ENCODE data around the gene TPH2.

The TPH2 gene

DNA sequence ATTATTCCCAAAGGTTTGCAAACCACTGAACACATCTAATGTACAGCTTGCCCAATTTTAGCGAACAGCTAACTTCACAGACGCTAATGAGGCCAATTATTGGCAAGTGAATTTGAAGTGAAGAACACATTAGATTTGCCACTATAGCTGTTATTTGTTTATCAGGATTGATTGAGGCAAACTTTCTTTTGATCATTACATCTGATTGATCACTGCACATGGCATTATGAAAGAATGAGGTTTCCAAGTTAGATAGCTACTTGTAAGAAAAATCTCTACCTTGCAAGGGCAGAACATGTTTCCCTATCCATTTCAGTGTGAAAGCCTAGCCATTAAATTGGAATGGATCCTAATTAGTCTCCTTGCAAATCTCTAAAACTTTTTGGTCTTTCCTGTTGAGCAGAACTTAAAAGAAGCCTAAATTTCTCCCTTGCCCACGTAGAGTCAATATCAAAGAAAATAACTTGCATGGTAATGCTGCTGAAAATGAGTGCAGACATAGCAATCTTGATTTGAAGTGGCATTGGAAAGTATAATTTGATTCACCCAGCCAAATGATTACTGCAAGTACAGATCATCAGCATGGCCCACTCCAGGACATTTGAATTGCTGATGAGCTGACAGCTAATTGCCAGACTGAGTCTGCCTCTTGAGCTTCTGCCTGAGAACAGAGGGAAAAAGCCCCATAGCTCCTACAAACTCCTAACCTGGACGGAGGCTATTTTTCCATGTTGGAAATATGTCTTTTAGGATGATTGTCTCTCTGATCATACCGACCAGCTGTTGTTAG is 98.6 kb downstream of the TPH2 start:
- TF ChIP-seq CTCF (conservative IDR thresholded peaks at IDR 0.05): no peak
- TF ChIP-seq ZFX (IDR thresholded peaks at IDR 0.05): no peak
- no peak overlapping the region for H3K27ac ChIP-seq

DNA sequence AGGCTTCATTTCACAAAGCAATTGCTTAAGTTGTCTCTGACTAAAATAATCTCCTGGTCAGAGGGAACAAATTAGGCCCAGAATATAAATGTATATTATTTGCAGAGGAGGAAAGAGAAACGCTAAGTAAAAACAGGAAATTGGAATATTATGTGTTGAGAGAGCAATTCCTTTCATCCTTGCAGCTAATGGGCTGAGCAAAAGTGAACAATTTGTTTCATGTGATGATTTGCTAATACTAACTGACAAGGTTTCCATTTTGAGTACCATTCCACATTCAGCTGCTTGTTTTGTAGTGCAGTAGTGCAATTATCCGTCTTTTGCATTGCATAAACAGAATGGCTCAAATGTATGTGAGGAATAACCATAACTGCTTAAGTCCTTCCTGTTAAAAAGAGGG is 103.2 kb downstream of the TPH2 start:
- no peak overlapping the region for H3K27ac ChIP-seq
- TF ChIP-seq ZFX (IDR thresholded peaks at IDR 0.05) (no peak), CTCF (conservative IDR thresholded peaks at IDR 0.05) (no peak)

DNA sequence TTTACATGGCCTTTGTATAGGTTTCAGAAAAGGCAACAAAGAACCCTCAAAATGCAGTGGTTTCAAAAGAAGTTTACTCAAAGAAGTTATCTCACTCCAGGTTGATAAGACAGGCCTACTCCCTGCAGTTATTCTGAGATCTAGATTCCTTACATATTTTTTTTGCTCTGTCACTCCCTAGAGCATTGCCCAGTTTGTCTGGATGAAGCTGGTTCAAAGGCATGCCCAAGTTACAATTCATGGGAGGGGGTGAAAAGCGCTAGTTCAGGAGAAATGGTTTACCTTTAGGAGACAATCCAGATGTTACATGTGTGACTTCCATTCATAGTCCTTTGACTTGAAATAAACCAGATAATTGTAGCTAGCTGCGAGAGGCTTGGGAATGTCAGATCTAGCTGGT is 115.0 kb downstream of the TPH2 start:
- no peak overlapping the region for H3K27ac ChIP-seq
- no peak for TF ChIP-seq CTCF (conservative IDR thresholded peaks at IDR 0.05)
- no peak for TF ChIP-seq ZFX (IDR thresholded peaks at IDR 0.05)

- no peak overlapping the region for H3K27ac ChIP-seq
- TF ChIP-seq ZFX (IDR thresholded peaks at IDR 0.05): no peak
- no peak for TF ChIP-seq CTCF (conservative IDR thresholded peaks at IDR 0.05)
Observed at GRCh38 chr12:72054511-72054910, 115.9 kb downstream of the TPH2 start.

- TF ChIP-seq ZFX (IDR thresholded peaks at IDR 0.05) (no peak), CTCF (conservative IDR thresholded peaks at IDR 0.05) (no peak)
- no peak overlapping the region for H3K27ac ChIP-seq
Observed at GRCh38 chr12:72057330-72057914, 118.8 kb downstream of the TPH2 start.

- TF ChIP-seq CTCF (conservative IDR thresholded peaks at IDR 0.05): no peak
- no peak for TF ChIP-seq ZFX (IDR thresholded peaks at IDR 0.05)
- H3K27ac ChIP-seq: no peak overlapping the region
Observed at GRCh38 chr12:72063073-72063472, 124.4 kb downstream of the TPH2 start.

- no peak overlapping the region for H3K27ac ChIP-seq
- TF ChIP-seq ZFX (IDR thresholded peaks at IDR 0.05) (no peak), CTCF (conservative IDR thresholded peaks at IDR 0.05) (no peak)
Observed at GRCh38 chr12:72071030-72071429, 132.4 kb downstream of the TPH2 start.
